ENCODE results near the gene MYOD1. TPM values are rescaled to one million over a fixed set of nuclear protein-coding genes. Genes with fewer than 3 reads are reported as not detected.
A peak's percentile ranks its signal among the peaks of the same experiment; 100 is the strongest.

The MYOD1 gene
- total and polyA plus RNA-seq, 9 of the 15 experiments (the other 6 are each of a cell fraction or from before 2014, with no cell fraction given), result not detected

GRCh38 chr11:17699147-17700114 is 19.9 kb upstream of the MYOD1 start (continued):
- TF ChIP-seq HNRNPK (IDR thresholded peaks at IDR 0.05; ENCODE audit: low read depth, low read length, poor library complexity, severe bottlenecking), result no peak
- TF ChIP-seq MYC (IDR thresholded peaks at IDR 0.05; ENCODE audit: low read depth, low read length), result 0 out of 2 replicates have a peak, but pooled peaks have one; percentile 15
- TF ChIP-seq MYC (CRISPR knock-in tag; IDR thresholded peaks at IDR 0.05; ENCODE audit: borderline replicate concordance, low read depth), result no peak
- TF ChIP-seq, protein P1, sequence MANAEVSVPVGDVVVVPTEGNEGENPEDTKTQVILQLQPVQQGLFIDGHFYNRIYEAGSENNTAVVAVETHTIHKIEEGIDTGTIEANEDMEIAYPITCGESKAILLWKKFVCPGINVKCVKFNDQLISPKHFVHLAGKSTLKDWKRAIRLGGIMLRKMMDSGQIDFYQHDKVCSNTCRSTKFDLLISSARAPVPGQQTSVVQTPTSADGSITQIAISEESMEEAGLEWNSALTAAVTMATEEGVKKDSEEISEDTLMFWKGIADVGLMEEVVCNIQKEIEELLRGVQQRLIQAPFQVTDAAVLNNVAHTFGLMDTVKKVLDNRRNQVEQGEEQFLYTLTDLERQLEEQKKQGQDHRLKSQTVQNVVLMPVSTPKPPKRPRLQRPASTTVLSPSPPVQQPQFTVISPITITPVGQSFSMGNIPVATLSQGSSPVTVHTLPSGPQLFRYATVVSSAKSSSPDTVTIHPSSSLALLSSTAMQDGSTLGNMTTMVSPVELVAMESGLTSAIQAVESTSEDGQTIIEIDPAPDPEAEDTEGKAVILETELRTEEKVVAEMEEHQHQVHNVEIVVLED (CRISPR knock-in tag; IDR thresholded peaks at IDR 0.05), result no peak
- TF ChIP-seq ARID1B (IDR thresholded peaks at IDR 0.05), result 0 out of 2 replicates have a peak, but pooled peaks have one; percentile 31
- no peak for TF ChIP-seq SMC3 (conservative IDR thresholded peaks at IDR 0.05; ENCODE audit: insufficient read depth, low read depth, low read length)
- peak in 1 of 2 experiments; percentile 36; a peak in 1 of 3 replicates for TF ChIP-seq CBX3 (IDR thresholded peaks at IDR 0.05; ENCODE audit: borderline replicate concordance in 1 of 2, low read length in 2 of 2)
- TF ChIP-seq SFPQ (IDR thresholded peaks at IDR 0.05; ENCODE audit: low read depth, low read length), result no peak
- peak; percentile 81 for TF ChIP-seq FOSL1 (tag; conservative IDR thresholded peaks at IDR 0.05)
- peak; percentile 31; the same call in 1 of the 2 replicates for TF ChIP-seq RAD51 (IDR thresholded peaks at IDR 0.05; ENCODE audit: borderline replicate concordance, low read depth)
- no peak for TF ChIP-seq FOXO4 (CRISPR knock-in tag; IDR thresholded peaks at IDR 0.05)
- TF ChIP-seq SIRT6 (IDR thresholded peaks at IDR 0.05; ENCODE audit: low read depth, low read length), result no peak
- no peak for TF ChIP-seq KAT2B (IDR thresholded peaks at IDR 0.05; ENCODE audit: low read depth, low read length)
- no peak for TF ChIP-seq ZNF146 (CRISPR knock-in tag; IDR thresholded peaks at IDR 0.05; ENCODE audit: unreplicated experiment)
- TF ChIP-seq CBX2 (IDR thresholded peaks at IDR 0.05; ENCODE audit: insufficient read depth, low read length, poor library complexity, severe bottlenecking), result no peak
- TF ChIP-seq ZNF785 (CRISPR knock-in tag; IDR thresholded peaks at IDR 0.05), result no peak
- peak; percentile 42 for TF ChIP-seq CBFA2T3 (IDR thresholded peaks at IDR 0.05)
- TF ChIP-seq PYGO2 (tag; IDR thresholded peaks at IDR 0.05), result no peak
- no peak for TF ChIP-seq MAFG (tag; conservative IDR thresholded peaks at IDR 0.05)
- no peak for TF ChIP-seq HDAC6 (IDR thresholded peaks at IDR 0.05; ENCODE audit: low read depth, low read length)
- no peak for TF ChIP-seq ZC3H11A (IDR thresholded peaks at IDR 0.05; ENCODE audit: low read depth, low read length)
- no peak for TF ChIP-seq ZNF224 (CRISPR knock-in tag; IDR thresholded peaks at IDR 0.05)
- TF ChIP-seq CAMTA2 (CRISPR knock-in tag; conservative IDR thresholded peaks at IDR 0.05), result no peak
